Endothelial cell of umbilical vein (primary cell): ENCODE results near the gene NUP214. TPM values are rescaled to one million over a fixed set of nuclear protein-coding genes. Genes with fewer than 3 reads are reported as not detected.

Source experiments
- BruUV-seq: library from RNA; stranded (reverse); fragments of 400-500 nt; replicated peaks from 2 replicates; lab custom pipeline; 2021; lab: Mats Ljungman, UMichigan
- CTCF ChIA-PET: fragments of 300-600, 350-600 bp; sonication (Branson Sonifier 250); formaldehyde crosslinking; loops from one replicate; lab custom pipeline; 2021; ENCODE audit warnings: antibody characterized with exemption, inconsistent platforms; lab: Charles Lee
- POLR2A ChIA-PET: fragments of 300-600, 350-600 bp; sonication (Branson Sonifier 250); formaldehyde crosslinking; loops from one replicate; lab custom pipeline; 2021; ENCODE audit warnings: antibody characterized with exemption, inconsistent platforms; lab: Charles Lee
- DNase-seq: peaks from one replicate; pipeline ENCODE4 v3.0.0-alpha.2; 2011; ENCODE audit warnings: low read depth, low spot score
- FAIRE-seq: peaks from 2 replicates; lab custom pipeline; 2011; peaks lifted over from hg19 to GRCh38; lab: Jason Lieb, UNC
- H2AFZ ChIP-seq: 2 replicates; pipeline ENCODE4 v1.6.0; 2012; ENCODE audit warnings: low read depth, low read length, control low read depth, inconsistent platforms
- H3K27ac ChIP-seq: 2 replicates; pipeline ENCODE4 v1.5.1; 2011; ENCODE audit warnings: low read depth, mild to moderate bottlenecking, control low read depth, low read length, moderate library complexity; ENCODE audit not compliant: insufficient read depth
- H3K27me3 ChIP-seq, 2 experiments: 2 replicates each; pipeline versions ENCODE4 v1.6.0 to v1.6.1; 2011; ENCODE audit warnings: low read length in 2 of 2, mixed read lengths in 1 of 2; ENCODE audit not compliant: control insufficient read depth in 2 of 2, insufficient read depth in 2 of 2
- H3K36me3 ChIP-seq, 2 experiments: 2 replicates in 1 of 2; 3 replicates in 1 of 2; pipeline ENCODE4 v1.5.1; 2011; ENCODE audit warnings: low read length in 2 of 2, mild to moderate bottlenecking in 1 of 2, moderate library complexity in 1 of 2; ENCODE audit not compliant: control insufficient read depth in 2 of 2, insufficient read depth in 2 of 2; ENCODE audit errors: extremely low read depth in 1 of 2
- H3K4me1 ChIP-seq: 3 replicates; pipeline ENCODE4 v1.5.1; 2011; ENCODE audit warnings: mild to moderate bottlenecking, low read length; ENCODE audit not compliant: control insufficient read depth, insufficient read depth; ENCODE audit errors: extremely low read depth
- H3K4me2 ChIP-seq: 2 replicates; pipeline ENCODE4 v1.6.1; 2011; ENCODE audit warnings: low read length, control low read depth, mixed read lengths; ENCODE audit not compliant: insufficient read depth
- H3K4me3 ChIP-seq, 3 experiments: fragments of 200-600 bp in 1 of 3; sonication (generic), shearing (Covaris generic) in 1 of 3; replicated peaks in 1 of 3; 2 replicates each; pipeline ENCODE4 v1.5.1; 2011 to 2016; ENCODE audit warnings: control low read depth in 3 of 3, low read length in 3 of 3, mild to moderate bottlenecking in 2 of 3, inconsistent platforms in 1 of 3, low read depth in 1 of 3, moderate library complexity in 1 of 3; ENCODE audit not compliant: insufficient read depth in 1 of 3
- H3K79me2 ChIP-seq: 2 replicates; pipeline ENCODE4 v1.6.0; 2012; ENCODE audit warnings: low read length, inconsistent platforms; ENCODE audit not compliant: control insufficient read depth, insufficient read depth
- H3K9ac ChIP-seq: replicated peaks from 2 replicates; pipeline ENCODE3; 2011; ENCODE audit warnings: low read length, control low read depth; ENCODE audit not compliant: insufficient read depth; ENCODE audit errors: extremely low read depth
- H3K9me1 ChIP-seq: replicated peaks from 3 replicates; pipeline ENCODE4 v1.6.0; 2011; ENCODE audit warnings: mild to moderate bottlenecking, low read length; ENCODE audit not compliant: control insufficient read depth, insufficient read depth; ENCODE audit errors: extremely low read depth
- H3K9me3 ChIP-seq: replicated peaks from 2 replicates; pipeline ENCODE4 v1.5.1; 2012; ENCODE audit warnings: low read length, inconsistent platforms; ENCODE audit not compliant: control insufficient read depth, insufficient read depth
- H4K20me1 ChIP-seq: replicated peaks from 2 replicates; pipeline ENCODE3; 2011; ENCODE audit warnings: mild to moderate bottlenecking, low read length; ENCODE audit not compliant: control insufficient read depth, insufficient read depth; ENCODE audit errors: extremely low read depth
- CTCF ChIP-seq, 2 donors: IDR thresholded peaks; 1 replicate in 1 of 2; 2 replicates in 1 of 2; pipeline ENCODE4 v1.5.1; 2011; ENCODE audit warnings: low read length in 2 of 2, mild to moderate bottlenecking in 2 of 2, moderate library complexity in 2 of 2, control low read depth in 1 of 2, inconsistent platforms in 1 of 2, low read depth in 1 of 2; ENCODE audit not compliant: insufficient read depth in 1 of 2; ENCODE audit errors: extremely low read depth in 1 of 2
- EZH2 ChIP-seq: IDR thresholded peaks from 2 replicates; pipeline ENCODE4 v1.6.1; 2012; ENCODE audit warnings: borderline replicate concordance, low read depth, mild to moderate bottlenecking, moderate library complexity, low read length, inconsistent platforms; ENCODE audit not compliant: severe bottlenecking
- FOS ChIP-seq: IDR thresholded peaks from 2 replicates; pipeline ENCODE4 v1.6.1; 2011; ENCODE audit warnings: mild to moderate bottlenecking, low read length, moderate library complexity, borderline replicate concordance; ENCODE audit not compliant: insufficient read depth
- GATA2 ChIP-seq: IDR thresholded peaks from 2 replicates; pipeline ENCODE4 v1.7.0; 2011; ENCODE audit warnings: low read depth, mild to moderate bottlenecking, moderate library complexity, mixed read lengths, low read length; ENCODE audit not compliant: insufficient read length, insufficient read depth
- JUN ChIP-seq: IDR thresholded peaks from 2 replicates; pipeline ENCODE4 v1.6.1; 2011; ENCODE audit warnings: borderline replicate concordance, low read depth; ENCODE audit not compliant: insufficient read length, insufficient read depth
- MAX ChIP-seq: IDR thresholded peaks from 2 replicates; pipeline ENCODE4 v1.6.1; 2011; ENCODE audit not compliant: insufficient read depth, insufficient read length
- MYC ChIP-seq: IDR thresholded peaks from one replicate; pipeline ENCODE4 v1.6.1; 2011; ENCODE audit warnings: mild to moderate bottlenecking, low read depth, low read length
- POLR2A ChIP-seq: IDR thresholded peaks from 2 replicates; pipeline ENCODE4 v1.6.1; 2012; ENCODE audit warnings: low read depth, mild to moderate bottlenecking, control low read depth, low read length
- POLR2AphosphoS5 ChIP-seq: IDR thresholded peaks from 2 replicates; pipeline ENCODE4 v1.6.1; 2012; ENCODE audit warnings: low read depth, mild to moderate bottlenecking, control low read depth, low read length, moderate library complexity; ENCODE audit not compliant: insufficient read depth
- dilution Hi-C: fragments of 300-500 bp; cut with MboI; formaldehyde crosslinking; loops from one replicate; pipeline ENCODE4 v1.15.0; 2019; ENCODE audit warnings: low sequenced_read_pairs; ENCODE audit not compliant: extremely low pct_ligation_motif_present
- intact Hi-C: fragments of 100-400 bp; cut with micrococcal nuclease; formaldehyde crosslinking; loops from one replicate; pipeline ENCODE4 v1.10.0; 2022
- polyA plus RNA-seq, 4 experiments: library from polyadenylated mRNA; depleted of rRNA in 3 of 4; stranded (reverse) in 3 of 4; unstranded in 1 of 4; fragments of >200 nt; gene quantifications; 2 replicates each; pipeline versions ENCODE4 v1.2.1 to v1.2.3, GENCODE V29; 2011 to 2012; ENCODE audit warnings: missing spikeins in 1 of 4
- total RNA-seq: library from RNA; stranded (reverse); gene quantifications from 2 replicates; pipeline ENCODE4 v1.2.3, GENCODE V29; 2021

NUP214 gene
- total and polyA plus RNA-seq, 2 donors (not counting 3 experiments of a cell fraction or from before 2014, with no cell fraction given), result 28.7 to 65.9 TPM

GRCh38 chr9:131234799-131235479 is 109.6 kb downstream of the NUP214 start:
- BruUV-seq, result no TSS peak
- H3K4me3 ChIP-seq, result no peak overlapping the region
- CTCF ChIA-PET, result no interaction called here
- no peaks in the 10 kb centered on the region for H3K79me2 ChIP-seq
- H3K4me2 ChIP-seq, result no peak overlapping the region
- no peak for FAIRE-seq
- intact Hi-C loops (no loop called here), dilution Hi-C loops (no loop called here)
- no peaks in the 10 kb centered on the region for H3K27me3 ChIP-seq
- H3K9me3 ChIP-seq, result no peaks in the 10 kb centered on the region
- H3K27ac ChIP-seq, result no peak overlapping the region
- POLR2A ChIA-PET, result no interaction called here
- no peak overlapping the region for H3K9ac ChIP-seq
- no peak overlapping the region for H2AFZ ChIP-seq
- TF ChIP-seq MAX (no peak), POLR2A (no peak), JUN (no peak), GATA2 (no peak), MYC (no peak), FOS (no peak), CTCF (IDR thresholded peaks at IDR 0.05; ENCODE audit: extremely low read depth in 1 of 2, insufficient read depth in 1 of 2, low read depth in 1 of 2, low read length in 2 of 2) (no peak), POLR2AphosphoS5 (no peak), EZH2 (no peak)
- no peaks in the 10 kb centered on the region for H3K9me1 ChIP-seq
- peaks cover 32% of the 10 kb centered on the region for H3K4me1 ChIP-seq
- H4K20me1 ChIP-seq, result no peaks in the 10 kb centered on the region
- peaks cover 0 to 25% of the 10 kb centered on the region in 2 experiments for H3K36me3 ChIP-seq
- DNase-seq, result no peak
